Neuron (in vitro differentiated cells): ENCODE measurements around the gene EEF2K.

Experiments
- H2AFZ ChIP-seq: one replicate; pipeline ENCODE4 v1.6.1; 2013; ENCODE audit warnings: low read depth, mild to moderate bottlenecking, inconsistent platforms, low read length, moderate library complexity
- H3K27me3 ChIP-seq: one replicate; pipeline ENCODE4 v1.6.1; 2013; ENCODE audit warnings: low read length; ENCODE audit not compliant: insufficient read depth
- H3K36me3 ChIP-seq: one replicate; pipeline ENCODE4 v1.6.1; 2013; ENCODE audit warnings: low read length; ENCODE audit not compliant: insufficient read depth
- H3K4me1 ChIP-seq: one replicate; pipeline ENCODE4 v1.6.1; 2013; ENCODE audit warnings: low read length; ENCODE audit not compliant: insufficient read depth
- H3K4me3 ChIP-seq: 2 replicates; pipeline ENCODE4 v1.5.1; 2013; ENCODE audit warnings: mild to moderate bottlenecking, low read length, moderate library complexity
- H3K9me3 ChIP-seq: one replicate; pipeline ENCODE4 v1.6.1; 2013; ENCODE audit warnings: low read length

The EEF2K gene

DNA sequence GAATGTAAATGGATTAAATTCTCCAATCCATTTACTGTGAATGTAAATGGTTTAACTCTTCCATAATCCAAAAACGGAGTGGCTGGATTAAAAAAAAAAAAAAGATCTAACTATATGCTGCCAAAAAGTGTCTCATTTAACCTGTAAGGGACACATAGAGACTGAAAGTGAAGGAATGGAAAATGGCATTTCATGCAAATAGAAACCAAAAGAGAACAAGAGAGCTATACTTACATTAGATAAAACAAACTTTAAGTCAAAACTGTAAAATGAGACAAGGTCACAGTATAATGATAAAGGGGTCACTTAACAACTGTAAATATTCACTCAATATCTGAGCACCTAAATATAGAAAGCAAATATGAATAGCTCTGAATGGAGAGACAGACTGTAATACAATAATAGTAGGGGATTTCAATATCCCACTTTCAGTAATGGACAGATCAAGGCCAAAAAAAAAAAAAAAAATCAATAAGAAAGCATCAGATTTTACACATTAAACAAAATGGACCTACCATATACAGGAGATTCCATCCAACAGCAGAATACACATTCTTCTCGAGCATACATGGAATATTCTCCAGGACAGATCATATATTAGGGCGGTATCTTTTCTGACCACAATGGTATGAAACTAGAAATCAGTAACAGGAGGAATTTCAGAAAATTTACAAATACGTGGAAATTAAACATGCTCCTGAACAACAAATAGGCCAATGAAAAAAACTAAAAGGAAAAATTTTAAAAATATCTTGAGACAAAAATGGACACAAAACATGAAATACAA is 132.0 kb downstream of the EEF2K start:
- H3K9me3 ChIP-seq: peaks cover 29% of the 10 kb centered on the region
- H2AFZ ChIP-seq: no peak overlapping the region
- H3K4me3 ChIP-seq: no peak overlapping the region
- no peaks in the 10 kb centered on the region for H3K27me3 ChIP-seq
- no peaks in the 10 kb centered on the region for H3K4me1 ChIP-seq
- peaks cover 29% of the 10 kb centered on the region for H3K36me3 ChIP-seq
